GM19397 (cell line): ENCODE results near the gene TRPM3.

Experiments used
- ATAC-seq: cut with Tn5 transposase; IDR thresholded peaks from one replicate; pipeline ENCODE4 v1.9.1; 2021; ENCODE audit warnings: mild to moderate bottlenecking, moderate library complexity; ENCODE audit not compliant: unreplicated experiment

Gene TRPM3

GRCh38 chr9:71121275-71122021 is at the start of gene TRPM3:
TSS of gene TRPM3 (minus strand) at chr9:71121621. CDS start at chr9:71121354, 267 bp downstream.
- no peak for ATAC-seq

- ATAC-seq, result no peak
These were observed 47.0 kb upstream of the TRPM3 start for GRCh38 chr9:71168418-71168817.

- ATAC-seq, result no peak
These were observed 40.7 kb upstream of the TRPM3 start for GRCh38 chr9:71162126-71162525.

GRCh38 chr9:71157731-71158130 is 36.3 kb upstream of the TRPM3 start:
- no peak for ATAC-seq

GRCh38 chr9:71147368-71147767 is 25.9 kb upstream of the TRPM3 start:
- no peak for ATAC-seq

GRCh38 chr9:71146511-71146910 is 25.1 kb upstream of the TRPM3 start:
- ATAC-seq, result no peak

- ATAC-seq, result no peak
These were observed 23.8 kb upstream of the TRPM3 start for GRCh38 chr9:71145179-71145578.

- no peak for ATAC-seq
These were observed 23.1 kb upstream of the TRPM3 start for GRCh38 chr9:71144495-71144894.

GRCh38 chr9:71136696-71137095 is 15.3 kb upstream of the TRPM3 start:
- ATAC-seq, result no peak

- ATAC-seq, result no peak
These were observed 9.7 kb upstream of the TRPM3 start for GRCh38 chr9:71131145-71131544.

GRCh38 chr9:71130521-71130920 is 9.1 kb upstream of the TRPM3 start:
- ATAC-seq, result no peak

- no peak for ATAC-seq
These were observed 7.4 kb upstream of the TRPM3 start for GRCh38 chr9:71128796-71129195.

GRCh38 chr9:71127301-71127700 is 5.9 kb upstream of the TRPM3 start:
- no peak for ATAC-seq

GRCh38 chr9:71122421-71122820 is 1.0 kb upstream of the TRPM3 start:
- ATAC-seq, result no peak

- no peak for ATAC-seq
These were observed 528 bp upstream of the TRPM3 start for GRCh38 chr9:71122022-71122275.

- ATAC-seq, result no peak
These were observed 747 bp downstream of the TRPM3 start for GRCh38 chr9:71120501-71121247.

- ATAC-seq, result no peak
These were observed 1.7 kb downstream of the TRPM3 start for GRCh38 chr9:71119746-71120145.

- ATAC-seq, result no peak
These were observed 3.1 kb downstream of the TRPM3 start for GRCh38 chr9:71118324-71118723.

GRCh38 chr9:71115448-71115975 is 5.9 kb downstream of the TRPM3 start:
- no peak for ATAC-seq

GRCh38 chr9:71112866-71113265 is 8.6 kb downstream of the TRPM3 start:
- no peak for ATAC-seq

- ATAC-seq, result no peak
These were observed 12.5 kb downstream of the TRPM3 start for GRCh38 chr9:71108937-71109336.

GRCh38 chr9:71106992-71107391 is 14.4 kb downstream of the TRPM3 start:
- ATAC-seq, result no peak
